HG02610 (cell line): Measurements from ENCODE around the gene CARM1.

ENCODE experiments used
- ATAC-seq: cut with Tn5 transposase; IDR thresholded peaks from one replicate; pipeline ENCODE4 v1.9.1; 2021; ENCODE audit warnings: mild to moderate bottlenecking, moderate library complexity; ENCODE audit not compliant: unreplicated experiment

The CARM1 gene

DNA sequence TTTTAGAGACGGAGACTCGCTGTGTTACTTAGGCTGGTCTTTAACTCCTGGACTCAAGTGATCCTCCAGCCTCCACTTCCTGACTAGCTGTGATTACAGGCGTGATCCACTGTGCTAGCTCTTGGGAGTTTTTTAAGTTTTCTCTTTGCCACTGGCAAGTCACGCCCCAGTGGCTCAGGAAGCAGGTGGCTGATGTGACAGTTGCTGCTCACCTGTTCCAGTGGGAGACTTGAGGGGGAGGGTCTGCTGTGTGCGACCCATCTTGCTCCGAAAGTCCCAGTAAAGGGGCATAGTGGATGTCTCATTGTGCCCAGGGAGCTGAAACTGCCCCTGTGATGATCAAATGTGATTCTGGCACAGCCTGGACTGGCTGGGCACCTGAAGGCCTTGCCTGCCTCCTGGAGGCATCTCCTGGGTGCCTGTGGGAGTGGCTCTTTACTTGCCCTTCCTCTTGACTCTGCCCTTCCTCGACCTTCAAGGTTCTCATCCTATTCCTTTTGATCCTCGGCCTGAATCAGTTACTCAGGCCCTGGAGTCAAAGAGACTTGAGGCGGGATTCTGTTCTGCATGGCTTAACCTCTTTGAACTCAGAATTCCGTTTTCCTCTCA lies 97.3 kb downstream of the CARM1 start:
- ATAC-seq, result no peak

DNA sequence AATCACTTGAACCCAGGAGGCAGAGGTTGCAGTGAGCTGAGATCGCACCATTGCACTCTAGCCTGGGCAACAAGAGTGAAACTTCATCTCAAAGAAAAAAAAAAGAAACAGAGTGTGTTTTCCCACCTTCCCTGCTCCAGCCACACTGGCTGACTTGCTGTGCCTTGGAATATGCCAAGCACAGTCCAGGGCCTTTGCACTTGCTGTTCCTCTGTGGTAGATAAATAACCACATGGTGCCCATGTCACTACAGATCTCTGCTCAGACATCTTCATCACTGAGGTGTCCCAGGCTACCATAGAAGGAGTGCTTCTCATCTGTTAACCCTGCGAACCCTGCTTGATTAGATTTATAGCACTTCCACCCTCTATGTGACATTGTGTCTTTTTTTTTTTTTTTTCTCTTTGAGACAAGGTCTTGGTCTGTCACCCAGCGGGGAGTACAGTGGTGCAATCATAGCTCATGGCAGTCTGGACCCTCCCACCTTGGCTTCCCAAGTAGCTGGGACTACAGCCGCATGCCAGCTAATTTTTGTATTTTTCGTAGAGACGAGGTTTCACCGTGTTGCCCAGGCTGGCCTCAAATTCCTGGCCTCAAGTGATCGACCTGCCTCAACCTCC lies 99.9 kb downstream of the CARM1 start:
- ATAC-seq, result no peak
